Neuron (in vitro differentiated cells): ENCODE measurements around the gene GABBR2.

Experiments
- H2AFZ ChIP-seq: one replicate; pipeline ENCODE4 v1.6.1; 2013; ENCODE audit warnings: low read depth, mild to moderate bottlenecking, inconsistent platforms, low read length, moderate library complexity
- H3K27me3 ChIP-seq: one replicate; pipeline ENCODE4 v1.6.1; 2013; ENCODE audit warnings: low read length; ENCODE audit not compliant: insufficient read depth
- H3K36me3 ChIP-seq: one replicate; pipeline ENCODE4 v1.6.1; 2013; ENCODE audit warnings: low read length; ENCODE audit not compliant: insufficient read depth
- H3K4me1 ChIP-seq: one replicate; pipeline ENCODE4 v1.6.1; 2013; ENCODE audit warnings: low read length; ENCODE audit not compliant: insufficient read depth
- H3K4me3 ChIP-seq: 2 replicates; pipeline ENCODE4 v1.5.1; 2013; ENCODE audit warnings: mild to moderate bottlenecking, low read length, moderate library complexity
- H3K9me3 ChIP-seq: one replicate; pipeline ENCODE4 v1.6.1; 2013; ENCODE audit warnings: low read length

The GABBR2 gene

DNA sequence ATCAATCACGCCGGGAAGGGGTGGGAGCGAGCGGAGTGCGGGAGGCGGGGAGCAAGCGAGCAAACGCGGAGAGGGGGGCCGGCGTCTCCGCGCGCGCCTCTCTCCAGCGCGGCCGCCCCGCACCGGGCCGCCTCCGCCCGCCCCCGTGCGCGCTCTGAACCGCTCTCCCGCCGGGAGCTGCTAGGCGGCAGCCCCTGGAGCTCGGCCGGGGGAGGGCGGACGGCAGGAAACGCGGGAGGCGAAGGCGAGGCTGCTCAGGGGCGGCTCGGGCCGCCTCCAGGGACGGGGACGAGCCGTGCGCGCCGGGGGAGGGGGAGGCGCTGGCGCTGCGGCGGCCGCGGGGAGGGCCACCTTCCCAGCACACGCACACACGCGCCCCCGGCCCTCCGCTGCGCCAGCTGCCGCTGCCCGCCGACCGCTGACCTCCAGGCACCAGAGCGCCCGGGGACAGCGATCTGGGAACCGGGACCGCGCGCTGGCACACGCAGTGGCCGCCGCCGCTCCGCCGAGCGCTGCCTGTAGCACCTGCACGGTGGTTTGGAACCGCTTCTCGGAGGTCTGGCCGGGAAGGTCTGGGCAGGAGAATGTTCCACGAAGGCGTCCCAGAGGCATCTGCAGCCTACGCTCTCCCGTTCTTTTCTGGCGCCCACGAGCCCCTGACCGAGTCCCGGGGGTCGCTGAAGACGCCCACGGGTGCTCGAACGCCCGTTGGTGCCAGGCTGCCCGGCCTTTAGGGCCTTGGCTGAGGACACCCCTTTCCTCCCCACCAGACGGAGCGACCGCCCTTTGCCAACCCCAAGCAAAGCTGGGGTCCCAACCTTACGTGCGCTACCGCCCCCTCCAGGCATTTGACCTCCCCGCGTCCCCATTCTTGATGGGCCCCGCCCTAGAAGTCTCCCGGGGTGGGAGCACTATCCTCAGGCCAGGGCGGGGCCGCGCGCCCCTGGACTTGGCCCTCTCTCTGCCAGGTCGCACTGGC lies at the start of gene GABBR2:
GABBR2 (minus strand) TSS at position 3 of the 979 bp plus-strand sequence. CDS start 198 bp downstream, outside the sequence.
- Histone ChIP-seq H3K36me3 (no peaks in the 10 kb centered on the region), H3K4me1 (peaks cover 14% of the 10 kb centered on the region), H2AFZ (peak within 1 kb of the TSS; percentile 65), H3K27me3 (peaks cover 78% of the 10 kb centered on the region), H3K4me3 (peak within 1 kb of the TSS; percentile 35), H3K9me3 (no peaks in the 10 kb centered on the region)

DNA sequence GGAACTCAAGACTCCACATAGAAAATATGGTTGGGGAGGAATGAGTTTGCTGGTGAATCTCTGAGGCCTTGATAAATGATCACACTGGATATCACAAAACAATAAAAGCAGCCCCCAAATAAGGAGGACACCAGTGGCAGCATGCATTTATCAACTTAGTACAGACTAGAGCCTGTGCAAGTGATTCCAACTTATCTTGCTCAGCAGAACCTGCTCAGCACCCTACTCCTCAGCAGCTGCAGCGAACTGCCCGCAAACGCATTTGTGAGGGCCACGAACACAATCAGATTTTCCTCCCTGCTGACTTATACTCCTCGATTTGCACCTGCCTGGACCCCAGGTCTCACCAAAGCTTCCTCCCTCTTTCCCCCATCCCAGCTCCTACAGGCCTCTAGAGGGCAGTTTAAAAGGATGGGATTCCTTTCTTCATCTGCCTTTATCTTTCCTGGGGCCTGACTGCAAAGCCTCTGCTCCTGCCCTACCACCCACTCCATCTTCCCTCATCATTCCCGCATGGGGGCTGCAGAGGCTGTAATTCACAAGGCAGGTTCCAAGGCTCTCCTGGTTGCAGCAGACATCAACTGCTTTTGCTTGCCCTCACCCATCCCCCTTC lies 46.4 kb upstream of the GABBR2 start:
- H3K36me3 ChIP-seq, result peaks cover 62% of the 10 kb centered on the region

DNA sequence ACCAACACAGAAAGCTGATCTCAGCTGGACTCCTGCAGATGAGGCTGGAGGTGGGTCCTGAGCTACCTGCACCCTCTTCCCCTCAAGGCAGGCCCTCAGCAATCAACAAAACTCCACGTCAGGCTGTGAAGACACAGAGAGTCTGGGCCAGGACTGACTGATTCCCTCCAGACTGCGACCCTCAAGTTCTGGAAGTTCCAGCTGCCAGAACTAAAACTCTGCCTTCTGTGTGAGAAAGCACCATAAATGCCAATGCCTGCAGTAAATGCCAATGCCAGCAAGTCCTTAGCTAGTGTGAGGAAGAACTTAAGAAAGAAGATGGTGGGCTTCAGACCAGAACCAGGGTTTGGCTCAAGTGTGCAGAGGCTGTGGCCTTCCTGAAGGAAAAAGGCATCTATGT lies 42.5 kb upstream of the GABBR2 start:
- no peaks in the 10 kb centered on the region for H3K4me1 ChIP-seq
- peaks cover 53% of the 10 kb centered on the region for H3K36me3 ChIP-seq
- H2AFZ ChIP-seq, result no peak overlapping the region
- no peaks in the 10 kb centered on the region for H3K27me3 ChIP-seq
- H3K9me3 ChIP-seq, result peaks cover 5% of the 10 kb centered on the region
- H3K4me3 ChIP-seq, result no peak overlapping the region

More for the DNA sequence above, 46.4 kb upstream of the GABBR2 start:
- peaks cover 15% of the 10 kb centered on the region for H3K9me3 ChIP-seq
- no peak overlapping the region for H3K4me3 ChIP-seq
- no peaks in the 10 kb centered on the region for H3K4me1 ChIP-seq
- H2AFZ ChIP-seq, result no peak overlapping the region
- H3K27me3 ChIP-seq, result no peaks in the 10 kb centered on the region

DNA sequence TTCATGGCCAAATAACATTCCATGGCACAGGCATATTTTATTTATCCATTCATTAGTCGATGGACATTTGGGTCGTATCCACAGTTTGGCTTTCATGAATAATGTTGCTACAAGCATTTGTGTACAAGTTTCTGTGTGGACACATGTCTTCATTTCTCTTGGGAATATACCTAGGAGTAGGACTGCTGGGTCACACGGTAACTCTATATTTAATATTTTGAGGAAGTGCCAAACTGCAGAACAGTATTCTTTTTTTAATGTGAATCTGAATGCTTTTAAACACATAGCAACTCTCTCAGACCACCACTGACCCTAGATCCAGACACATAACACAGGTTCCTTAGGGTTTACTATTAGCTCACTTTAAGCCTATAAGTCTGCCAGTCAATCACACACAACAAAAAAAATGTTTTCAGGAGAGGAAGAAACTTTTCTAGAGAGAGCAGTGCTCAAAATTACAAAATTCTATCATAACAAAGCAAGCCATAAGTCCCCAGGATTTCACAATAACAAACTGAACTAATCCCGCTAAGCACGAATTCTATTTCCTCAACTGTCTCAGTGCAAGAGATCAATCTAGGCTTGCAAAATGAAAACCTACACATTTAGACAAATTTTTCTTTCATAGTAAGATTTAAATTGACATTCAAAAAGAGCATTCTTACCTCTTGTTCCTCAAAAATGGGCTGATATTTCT lies 41.8 kb upstream of the GABBR2 start:
- no peak overlapping the region for H2AFZ ChIP-seq
- no peaks in the 10 kb centered on the region for H3K27me3 ChIP-seq
- H3K36me3 ChIP-seq, result peaks cover 47% of the 10 kb centered on the region
- peaks cover 3% of the 10 kb centered on the region for H3K9me3 ChIP-seq
- no peak overlapping the region for H3K4me3 ChIP-seq
- H3K4me1 ChIP-seq, result no peaks in the 10 kb centered on the region

DNA sequence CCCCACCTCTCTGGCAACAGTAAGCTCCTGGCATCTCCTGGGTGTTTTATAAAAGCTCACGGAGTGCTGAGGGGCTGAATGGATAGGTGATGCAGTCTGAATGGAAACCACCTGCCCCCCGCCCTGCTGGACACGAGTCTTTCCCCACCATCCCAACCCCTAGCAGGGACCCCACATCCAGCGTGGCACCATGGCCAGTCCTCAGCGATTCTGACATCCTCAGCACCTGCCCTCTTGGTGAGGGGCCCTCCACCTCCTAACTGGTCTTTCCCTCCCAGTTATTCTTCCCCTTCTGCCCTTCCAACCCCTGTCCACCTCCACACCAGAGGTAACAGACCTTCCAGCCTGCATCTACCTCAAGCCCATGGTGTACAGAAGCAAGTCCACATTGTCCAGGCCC lies 38.7 kb upstream of the GABBR2 start:
- H2AFZ ChIP-seq, result no peak overlapping the region
- no peaks in the 10 kb centered on the region for H3K4me1 ChIP-seq
- H3K27me3 ChIP-seq, result no peaks in the 10 kb centered on the region
- H3K4me3 ChIP-seq, result no peak overlapping the region
- no peaks in the 10 kb centered on the region for H3K9me3 ChIP-seq
- peaks cover 30% of the 10 kb centered on the region for H3K36me3 ChIP-seq

DNA sequence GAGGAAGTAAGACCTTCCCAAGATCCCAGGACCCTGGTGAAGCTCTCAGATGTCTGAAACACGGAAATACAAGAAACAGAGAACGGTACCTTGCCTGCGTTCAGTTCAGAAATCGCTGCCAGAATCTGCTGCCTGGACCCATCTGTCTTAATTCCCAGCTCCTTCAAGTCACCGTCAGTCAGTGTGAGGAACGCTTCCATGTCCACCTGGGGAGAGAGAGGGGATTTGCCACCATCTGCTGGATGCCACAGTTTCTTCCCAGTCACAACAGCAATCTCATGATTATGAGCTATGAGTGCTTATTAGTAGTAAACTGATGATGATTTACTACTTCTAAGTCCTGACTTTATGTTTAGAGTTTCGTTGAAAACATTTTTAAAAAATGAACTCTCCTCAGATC lies 36.7 kb upstream of the GABBR2 start:
- no peak overlapping the region for H3K4me3 ChIP-seq
- no peak overlapping the region for H2AFZ ChIP-seq
- H3K9me3 ChIP-seq, result no peaks in the 10 kb centered on the region
- H3K4me1 ChIP-seq, result no peaks in the 10 kb centered on the region
- peaks cover 21% of the 10 kb centered on the region for H3K36me3 ChIP-seq
- H3K27me3 ChIP-seq, result no peaks in the 10 kb centered on the region

DNA sequence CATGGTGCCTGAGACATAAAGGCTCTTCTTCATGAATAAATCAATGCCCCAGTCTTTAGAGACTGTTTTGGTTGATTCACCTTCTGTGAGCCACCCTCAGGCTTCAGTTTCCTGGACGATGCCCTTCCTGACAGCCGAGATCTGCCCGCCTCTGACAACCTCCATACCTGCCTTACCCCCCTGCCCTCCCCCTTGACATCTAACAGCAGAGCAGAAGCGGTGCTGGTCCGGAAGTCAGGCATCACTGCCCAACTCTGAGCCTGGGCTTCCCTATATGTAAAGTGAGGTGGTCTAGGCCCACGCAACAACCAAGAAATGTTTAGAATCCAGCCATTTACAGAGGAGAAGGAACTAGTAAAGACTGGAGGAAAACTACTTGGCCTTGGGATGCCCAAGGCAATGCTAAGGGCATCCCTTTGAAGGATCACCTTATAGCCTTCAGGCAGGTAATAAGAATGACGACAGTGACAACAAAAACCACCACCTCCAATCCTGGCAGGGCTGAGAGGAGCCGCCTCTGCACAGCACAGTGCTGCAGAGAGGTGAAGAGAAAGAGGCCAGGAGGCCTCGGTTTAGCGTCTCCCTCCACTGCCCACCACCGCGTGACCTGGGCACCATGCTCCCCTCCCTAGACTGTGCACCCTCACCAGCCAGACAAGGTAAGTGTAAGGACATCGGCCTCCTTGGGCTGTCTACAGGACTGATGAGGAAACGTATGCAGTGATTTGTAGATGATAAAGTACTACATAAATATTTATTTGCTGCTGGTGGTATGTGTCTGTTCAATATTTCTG lies 35.3 kb upstream of the GABBR2 start:
- Histone ChIP-seq H3K9me3 (peaks cover 3% of the 10 kb centered on the region), H3K4me3 (no peak overlapping the region), H3K27me3 (no peaks in the 10 kb centered on the region), H3K36me3 (peaks cover 14% of the 10 kb centered on the region), H3K4me1 (no peaks in the 10 kb centered on the region), H2AFZ (no peak overlapping the region)

DNA sequence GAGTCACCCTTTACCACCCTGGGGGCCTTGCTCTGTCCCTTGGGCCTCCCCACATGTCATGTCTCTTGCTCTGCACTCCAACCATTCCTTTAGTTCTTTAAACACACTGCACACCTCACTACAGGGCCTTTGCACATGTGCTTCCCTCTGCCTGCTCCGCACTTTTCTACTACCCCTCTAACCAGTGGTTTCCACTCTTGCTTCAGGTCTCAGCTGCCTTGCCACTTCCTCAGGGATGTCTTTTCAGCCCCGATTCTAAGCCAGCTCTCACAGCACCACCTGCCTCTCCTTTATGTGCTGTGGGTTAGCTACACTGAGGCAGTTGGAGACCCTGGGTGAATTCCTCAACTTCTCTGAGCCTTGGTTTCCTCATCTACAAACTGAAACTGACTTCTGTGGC lies 34.6 kb upstream of the GABBR2 start:
- Histone ChIP-seq H3K27me3 (no peaks in the 10 kb centered on the region), H3K4me3 (no peak overlapping the region), H2AFZ (no peak overlapping the region), H3K36me3 (peaks cover 13% of the 10 kb centered on the region), H3K4me1 (no peaks in the 10 kb centered on the region), H3K9me3 (peaks cover 4% of the 10 kb centered on the region)

DNA sequence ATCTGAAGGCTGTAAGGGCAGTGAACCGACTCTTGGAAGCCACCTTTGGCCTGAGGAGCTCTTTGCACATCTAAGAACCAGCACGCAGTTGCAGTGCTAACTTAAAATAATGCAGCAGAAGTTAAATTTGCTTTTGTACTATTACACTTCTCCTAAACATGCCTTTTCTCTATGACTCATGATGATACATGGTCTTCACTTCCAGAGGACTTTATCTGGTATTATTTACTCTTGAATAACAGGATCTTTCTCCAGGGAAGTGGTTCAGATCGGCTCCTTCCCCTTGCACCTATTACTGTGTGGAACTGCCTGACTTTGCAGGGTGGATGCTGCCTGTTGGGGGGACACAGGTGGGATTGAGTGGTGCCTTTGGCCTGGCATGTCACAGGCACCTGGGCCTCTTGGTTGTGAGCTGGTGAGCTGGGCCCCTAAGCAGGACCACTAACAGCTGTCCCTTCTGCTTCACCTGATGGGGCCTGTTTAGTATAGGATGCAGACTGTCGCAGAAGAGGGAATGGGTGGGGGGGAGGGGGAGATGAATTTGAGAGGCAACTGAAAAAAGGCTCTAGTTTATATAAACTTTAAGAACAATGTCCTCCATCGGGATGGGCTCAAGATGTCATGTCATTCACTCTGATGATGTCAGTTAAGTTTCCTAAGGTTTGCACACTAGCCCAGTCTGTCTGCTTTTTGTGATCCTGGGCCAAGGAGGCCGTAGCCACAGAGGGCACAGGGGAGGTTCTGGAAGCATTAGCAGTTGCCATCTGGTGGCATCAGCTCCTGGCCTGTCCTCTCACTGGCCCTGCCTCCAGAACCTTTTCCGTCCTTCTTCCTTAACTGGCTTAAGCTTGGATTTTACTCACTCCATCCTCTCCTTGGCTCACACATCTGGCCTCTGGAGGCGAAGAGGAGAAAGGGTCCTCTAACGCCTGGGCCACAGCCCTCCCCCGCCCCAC lies 33.9 kb upstream of the GABBR2 start:
- Histone ChIP-seq H2AFZ (no peak overlapping the region), H3K4me1 (no peaks in the 10 kb centered on the region), H3K36me3 (peaks cover 13% of the 10 kb centered on the region), H3K27me3 (no peaks in the 10 kb centered on the region), H3K9me3 (peaks cover 4% of the 10 kb centered on the region), H3K4me3 (no peak overlapping the region)

DNA sequence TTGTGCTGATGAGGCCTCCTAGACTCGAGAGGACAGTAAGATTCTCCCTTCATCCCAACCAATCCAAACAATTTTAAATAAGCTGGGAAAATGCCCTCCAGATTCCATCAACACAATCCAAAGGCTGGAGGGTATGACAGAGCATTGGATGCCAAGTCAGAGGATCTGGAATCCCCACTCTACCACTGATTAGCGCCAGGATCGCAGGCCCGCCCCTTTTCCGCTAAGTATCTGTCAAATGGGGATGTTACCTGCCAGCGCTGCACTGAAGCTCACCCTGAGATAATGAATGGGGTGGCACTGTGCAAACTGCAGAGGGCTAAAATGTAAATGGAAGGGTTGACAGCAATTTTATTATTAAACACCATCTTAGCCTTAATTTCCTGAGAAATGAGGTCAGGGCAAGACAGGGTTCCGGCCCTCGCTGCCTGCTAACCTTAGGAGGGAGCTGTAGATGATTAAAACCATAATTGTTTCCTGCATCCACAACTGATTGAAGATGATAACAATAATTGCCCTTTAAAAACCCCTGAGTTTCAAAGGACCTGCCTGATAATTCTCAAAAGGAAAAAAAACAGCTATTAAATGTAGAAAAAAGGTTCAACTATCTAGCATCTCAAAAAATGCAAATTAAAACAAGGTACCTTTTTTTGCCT lies 31.6 kb upstream of the GABBR2 start:
- Histone ChIP-seq H2AFZ (no peak overlapping the region), H3K9me3 (peaks cover 4% of the 10 kb centered on the region)

DNA sequence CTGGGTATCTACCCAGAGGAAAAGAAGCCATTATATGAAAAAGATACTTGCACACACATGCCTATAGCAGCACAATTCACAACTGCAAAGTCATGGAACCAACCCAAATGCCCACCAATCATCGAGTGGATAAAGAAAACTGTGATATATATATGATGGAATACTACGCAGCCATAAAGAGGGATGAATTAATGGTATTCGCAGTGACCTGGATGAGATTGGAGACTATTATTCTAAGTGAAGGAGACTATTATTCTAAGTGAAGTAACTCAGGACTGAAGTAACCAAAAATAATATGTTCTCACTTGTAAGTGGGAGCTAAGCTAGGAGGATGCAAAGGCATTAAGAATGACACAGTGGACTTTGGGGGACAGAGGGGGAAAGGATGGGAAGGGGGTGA lies 30.0 kb upstream of the GABBR2 start:
- no peaks in the 10 kb centered on the region for H3K27me3 ChIP-seq
- H3K4me3 ChIP-seq, result no peak overlapping the region
- no peak overlapping the region for H2AFZ ChIP-seq
- peaks cover 4% of the 10 kb centered on the region for H3K9me3 ChIP-seq
- H3K36me3 ChIP-seq, result peaks cover 18% of the 10 kb centered on the region
- H3K4me1 ChIP-seq, result no peaks in the 10 kb centered on the region

More for the DNA sequence above, 31.6 kb upstream of the GABBR2 start:
- Histone ChIP-seq H3K27me3 (no peaks in the 10 kb centered on the region), H3K4me3 (no peak overlapping the region), H3K4me1 (no peaks in the 10 kb centered on the region), H3K36me3 (peaks cover 14% of the 10 kb centered on the region)
